MM.1S (cell line): Measurements from ENCODE around the gene DISP2.

ENCODE experiments used
- EZH2 ChIP-seq: fragments of 300-600 bp; sonication (generic); optimal IDR thresholded peaks from 2 replicates; pipeline ENCODE3; 2017; ENCODE audit warnings: low read depth, mild to moderate bottlenecking, antibody characterized with exemption, low read length, mixed read lengths
- EZH2phosphoT487 ChIP-seq: fragments of 300-600 bp; sonication (generic); IDR thresholded peaks from 2 replicates; pipeline ENCODE4 v1.6.1; 2018; ENCODE audit warnings: antibody characterized with exemption, low read length
- TF ChIP-seq, protein P1 (sequence below): fragments of 300-600 bp; sonication (generic); IDR thresholded peaks from 2 replicates; pipeline ENCODE4 v1.5.1; 2016; ENCODE audit warnings: antibody characterized with exemption, low read length, mixed read lengths

DNA sequence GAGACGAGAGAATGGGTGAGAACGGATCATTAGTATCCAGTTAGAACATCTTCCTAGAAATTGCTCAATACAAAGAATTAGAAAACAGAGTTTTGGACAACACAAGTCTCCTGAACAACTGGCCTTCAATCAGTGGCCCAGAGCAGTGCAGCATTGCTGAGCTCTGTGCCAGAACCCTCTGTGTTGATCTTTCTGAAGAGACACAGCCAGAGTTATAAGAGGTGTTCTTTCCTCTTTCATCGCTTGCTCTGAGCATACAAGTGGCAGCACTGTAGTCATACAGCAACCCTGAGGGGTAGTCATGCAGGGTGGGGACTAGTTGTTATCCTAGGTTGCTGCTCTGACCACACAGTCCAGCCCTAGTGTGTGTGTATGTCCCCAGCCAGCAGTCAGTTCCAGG lies 28.5 kb downstream of the DISP2 start:
- TF ChIP-seq, protein P1, sequence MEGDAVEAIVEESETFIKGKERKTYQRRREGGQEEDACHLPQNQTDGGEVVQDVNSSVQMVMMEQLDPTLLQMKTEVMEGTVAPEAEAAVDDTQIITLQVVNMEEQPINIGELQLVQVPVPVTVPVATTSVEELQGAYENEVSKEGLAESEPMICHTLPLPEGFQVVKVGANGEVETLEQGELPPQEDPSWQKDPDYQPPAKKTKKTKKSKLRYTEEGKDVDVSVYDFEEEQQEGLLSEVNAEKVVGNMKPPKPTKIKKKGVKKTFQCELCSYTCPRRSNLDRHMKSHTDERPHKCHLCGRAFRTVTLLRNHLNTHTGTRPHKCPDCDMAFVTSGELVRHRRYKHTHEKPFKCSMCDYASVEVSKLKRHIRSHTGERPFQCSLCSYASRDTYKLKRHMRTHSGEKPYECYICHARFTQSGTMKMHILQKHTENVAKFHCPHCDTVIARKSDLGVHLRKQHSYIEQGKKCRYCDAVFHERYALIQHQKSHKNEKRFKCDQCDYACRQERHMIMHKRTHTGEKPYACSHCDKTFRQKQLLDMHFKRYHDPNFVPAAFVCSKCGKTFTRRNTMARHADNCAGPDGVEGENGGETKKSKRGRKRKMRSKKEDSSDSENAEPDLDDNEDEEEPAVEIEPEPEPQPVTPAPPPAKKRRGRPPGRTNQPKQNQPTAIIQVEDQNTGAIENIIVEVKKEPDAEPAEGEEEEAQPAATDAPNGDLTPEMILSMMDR = no peak
- no peak for TF ChIP-seq EZH2phosphoT487
- TF ChIP-seq EZH2 = no peak
